ENCODE results near the gene SIAH1. TPM values are rescaled to one million over a fixed set of nuclear protein-coding genes. Genes with fewer than 3 reads are reported as not detected.

SIAH1 gene
- total RNA-seq, 5 donors from 2014 or later (not counting 1 experiment from before 2014, with no cell fraction given), result 13.8 to 41.1 (median 15.0) TPM

DNA sequence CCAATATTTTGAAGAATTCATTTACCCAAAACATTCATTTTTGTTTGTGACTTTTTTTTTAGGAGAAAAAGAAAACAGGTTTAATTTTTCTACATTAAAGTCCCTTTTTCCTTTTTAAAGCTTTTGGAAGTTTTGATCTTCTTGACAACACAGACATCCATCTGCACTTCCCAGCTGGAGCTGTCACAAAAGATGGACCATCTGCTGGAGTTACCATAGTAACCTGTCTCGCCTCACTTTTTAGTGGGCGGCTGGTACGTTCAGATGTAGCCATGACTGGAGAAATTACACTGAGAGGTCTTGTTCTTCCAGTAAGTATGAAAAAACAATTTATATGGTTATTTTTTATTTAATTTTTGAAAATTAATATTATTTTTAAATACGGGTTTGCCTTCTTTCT, 37.2 kb downstream of the SIAH1 start:
- Mint-ChIP-seq H3K27ac (peak overlapping the region in 1 of 2 donors; percentile 58), H3K9me3 (no peaks in the 10 kb centered on the region)
- POLR2A ChIA-PET, result interaction anchor here in 1 of 2 donors (0.6 kb wide), 1 partner anchor 1405 kb away, joined by 3 read pairs; no protein-coding TSS in a partner anchor

DNA sequence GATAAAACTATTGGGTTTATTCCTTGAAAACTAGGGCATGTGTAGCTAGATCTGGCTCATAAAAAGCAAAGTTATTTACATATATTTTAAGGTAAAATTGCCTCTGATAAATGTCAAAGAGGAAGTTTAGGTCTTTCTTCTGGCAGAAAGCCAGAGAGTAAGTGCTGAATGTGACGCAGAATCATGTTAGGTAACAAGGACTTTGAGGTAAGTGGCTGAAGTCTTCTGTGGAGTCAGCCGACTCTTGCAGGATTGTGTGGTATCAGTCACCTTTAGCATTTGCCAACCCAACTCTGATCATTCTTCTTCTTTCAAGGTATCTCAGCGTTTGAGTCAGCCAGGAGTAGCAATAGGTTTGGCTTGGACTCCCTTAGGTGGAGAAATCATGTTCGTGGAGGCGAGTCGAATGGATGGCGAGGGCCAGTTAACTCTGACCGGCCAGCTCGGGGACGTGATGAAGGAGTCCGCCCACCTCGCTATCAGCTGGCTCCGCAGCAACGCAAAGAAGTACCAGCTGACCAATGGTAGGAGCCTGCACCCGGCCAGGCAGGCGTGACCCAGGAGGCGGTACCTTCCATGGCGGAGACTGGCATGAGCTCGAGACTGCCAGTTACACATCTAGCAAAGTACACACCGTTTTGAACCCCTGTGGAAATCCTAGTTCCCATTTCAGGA, 37.9 kb downstream of the SIAH1 start:
- H3K36me3 Mint-ChIP-seq, result peaks cover 24% of the 10 kb centered on the region
- Histone ChIP-seq H3K36me3 (ENCODE audit: control insufficient read depth in 2 of 2, extremely low read depth in 1 of 2, insufficient read depth in 1 of 2, low read length in 1 of 2) (peaks cover 3 to 44% of the 10 kb centered on the region in 2 donors), H3K9me3 (no peaks in the 10 kb centered on the region), H3K27ac (ENCODE audit: low read length) (no peak overlapping the region), H3K4me3 (ENCODE audit: control insufficient read depth in 1 of 2, extremely low read depth in 1 of 2, low read length in 1 of 2) (no peak overlapping the region), H3K27me3 (replicated peaks in 1 of 2; ENCODE audit: control insufficient read depth in 2 of 2, extremely low read depth in 1 of 2, insufficient read depth in 2 of 2, low read length in 1 of 2) (no peaks in the 10 kb centered on the region), H3K4me1 (ENCODE audit: control insufficient read depth in 1 of 2, extremely low read depth in 1 of 2, insufficient read depth in 2 of 2, low read length in 2 of 2) (no peaks in the 10 kb centered on the region)
- H3K27ac Mint-ChIP-seq, result peak overlapping the region; percentile 59 to 82
- ATAC-seq (replicated peaks in 1 of 4), result peak in 1 of 4 experiments; percentile 73
- H3K9me3 Mint-ChIP-seq, result no peaks in the 10 kb centered on the region
- ChIA-PET CTCF (interaction anchor here in 1 of 2 donors (1.3 kb wide), 1 partner anchor 9 kb away, joined by 3 read pairs; no protein-coding TSS in a partner anchor), POLR2A (no interaction called here)
- H3K4me3 Mint-ChIP-seq, result no peak overlapping the region
- H3K27me3 Mint-ChIP-seq, result no peaks in the 10 kb centered on the region
- WGBS (ENCODE audit: insufficient coverage), result 96% methylated on average over 17 of the region's 20 CpGs
- peak in 7 of 35 experiments; percentile 5 to 42 (median 18) for DNase-seq
- H3K4me1 Mint-ChIP-seq, result peaks cover 0 to 13% (median 7%) of the 10 kb centered on the region in 3 donors

More for the DNA sequence above, 37.2 kb downstream of the SIAH1 start:
- peaks cover 22% of the 10 kb centered on the region for H3K36me3 Mint-ChIP-seq
- Histone ChIP-seq H3K9me3 (no peaks in the 10 kb centered on the region), H3K27ac (ENCODE audit: low read length) (no peak overlapping the region), H3K27me3 (replicated peaks in 1 of 2; ENCODE audit: control insufficient read depth in 2 of 2, extremely low read depth in 1 of 2, insufficient read depth in 2 of 2, low read length in 1 of 2) (no peaks in the 10 kb centered on the region), H3K4me1 (ENCODE audit: control insufficient read depth in 1 of 2, extremely low read depth in 1 of 2, insufficient read depth in 2 of 2, low read length in 2 of 2) (no peaks in the 10 kb centered on the region), H3K36me3 (ENCODE audit: control insufficient read depth in 2 of 2, extremely low read depth in 1 of 2, insufficient read depth in 1 of 2, low read length in 1 of 2) (peaks cover 3 to 41% of the 10 kb centered on the region in 2 donors), H3K4me3 (ENCODE audit: control insufficient read depth in 1 of 2, extremely low read depth in 1 of 2, low read length in 1 of 2) (no peak overlapping the region)
- no peaks in the 10 kb centered on the region for H3K27me3 Mint-ChIP-seq
- peaks cover 1 to 13% (median 7%) of the 10 kb centered on the region in 3 donors for H3K4me1 Mint-ChIP-seq
- DNase-seq, result no peak
- WGBS (ENCODE audit: insufficient coverage), result no CpG with 5 or more reads among the region's 4 CpGs
- CTCF ChIA-PET, result no interaction called here
- ATAC-seq (replicated peaks in 1 of 4), result no peak
- H3K4me3 Mint-ChIP-seq, result no peak overlapping the region

DNA sequence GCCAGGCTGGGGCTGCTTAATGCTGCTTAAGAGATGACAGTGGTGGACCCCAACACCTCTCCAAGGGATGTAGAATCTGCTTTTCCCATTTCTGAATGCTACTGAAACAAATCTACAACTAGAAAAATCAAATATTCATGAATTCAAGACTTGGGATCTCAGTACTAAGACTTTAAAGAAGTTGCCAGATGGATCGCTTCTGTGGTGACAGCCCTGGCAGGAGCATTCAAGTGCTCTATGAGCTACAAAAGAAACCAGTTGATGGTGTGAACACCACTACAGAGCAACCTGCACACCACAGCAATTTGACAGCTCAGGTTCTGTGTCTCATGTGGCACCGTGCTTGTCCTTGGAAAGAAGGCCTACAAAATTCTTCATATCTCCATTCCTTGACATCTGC, 42.6 kb downstream of the SIAH1 start:
- no peak overlapping the region for H3K27ac ChIP-seq (ENCODE audit: low read length)
- H3K36me3 ChIP-seq (ENCODE audit: control insufficient read depth in 2 of 2, extremely low read depth in 1 of 2, insufficient read depth in 1 of 2, low read length in 1 of 2), result peaks cover 3 to 20% of the 10 kb centered on the region in 2 donors
- ATAC-seq (replicated peaks in 1 of 4), result no peak
- no peaks in the 10 kb centered on the region for H3K27me3 ChIP-seq (replicated peaks in 1 of 2; ENCODE audit: control insufficient read depth in 2 of 2, extremely low read depth in 1 of 2, insufficient read depth in 2 of 2, low read length in 1 of 2)
- POLR2A ChIA-PET, result no interaction called here
- DNase-seq, result no peak
- Mint-ChIP-seq H3K27me3 (no peaks in the 10 kb centered on the region), H3K36me3 (peaks cover 35% of the 10 kb centered on the region), H3K27ac (peak overlapping the region; percentile 16 to 30), H3K9me3 (no peaks in the 10 kb centered on the region), H3K4me3 (no peak overlapping the region), H3K4me1 (peaks cover 7 to 16% (median 13%) of the 10 kb centered on the region in 3 donors)
- CTCF ChIA-PET, result no interaction called here
- H3K9me3 ChIP-seq, result no peaks in the 10 kb centered on the region
- no peaks in the 10 kb centered on the region for H3K4me1 ChIP-seq (ENCODE audit: control insufficient read depth in 1 of 2, extremely low read depth in 1 of 2, insufficient read depth in 2 of 2, low read length in 2 of 2)
- H3K4me3 ChIP-seq (ENCODE audit: control insufficient read depth in 1 of 2, extremely low read depth in 1 of 2, low read length in 1 of 2), result no peak overlapping the region
- 75% methylated on average over 2 of the region's 2 CpGs for WGBS (ENCODE audit: insufficient coverage)

DNA sequence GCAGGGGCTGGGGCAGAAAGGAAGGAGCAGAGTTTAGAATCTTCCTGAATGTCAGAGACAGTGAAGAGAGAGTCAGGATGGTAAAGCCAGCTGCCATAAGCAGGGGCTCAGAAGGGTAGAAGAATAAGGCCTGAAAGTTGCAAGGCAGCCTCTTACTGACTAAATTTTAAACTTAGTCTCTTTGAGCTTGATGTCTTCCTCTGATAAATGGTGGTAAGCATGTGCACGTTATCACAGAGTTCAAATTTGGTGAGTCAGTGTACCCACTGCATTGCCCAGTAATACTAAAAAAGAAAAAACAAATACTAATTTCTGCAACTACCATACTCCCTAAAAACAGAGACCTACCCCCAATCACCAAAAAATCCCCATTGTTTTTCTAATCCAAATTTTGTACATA, 45.2 kb downstream of the SIAH1 start:
- no peaks in the 10 kb centered on the region for H3K9me3 ChIP-seq
- no peak overlapping the region for H3K27ac ChIP-seq (ENCODE audit: low read length)
- Mint-ChIP-seq H3K27me3 (no peaks in the 10 kb centered on the region), H3K4me3 (no peak overlapping the region), H3K4me1 (peaks cover 0 to 23% (median 1%) of the 10 kb centered on the region in 3 donors), H3K9me3 (no peaks in the 10 kb centered on the region), H3K36me3 (peaks cover 56% of the 10 kb centered on the region), H3K27ac (peak overlapping the region; percentile 4 to 50)
- ChIA-PET POLR2A (no interaction called here), CTCF (interaction anchor here in 1 of 2 donors (1.0 kb wide), 1 partner anchor 13 kb away, joined by 3 read pairs; no protein-coding TSS in a partner anchor)
- peaks cover 6 to 37% of the 10 kb centered on the region in 2 donors for H3K36me3 ChIP-seq (ENCODE audit: control insufficient read depth in 2 of 2, extremely low read depth in 1 of 2, insufficient read depth in 1 of 2, low read length in 1 of 2)
- DNase-seq (no peak), ATAC-seq (replicated peaks in 1 of 4) (no peak)
- no peaks in the 10 kb centered on the region for H3K27me3 ChIP-seq (replicated peaks in 1 of 2; ENCODE audit: control insufficient read depth in 2 of 2, extremely low read depth in 1 of 2, insufficient read depth in 2 of 2, low read length in 1 of 2)
- no peak overlapping the region for H3K4me3 ChIP-seq (ENCODE audit: control insufficient read depth in 1 of 2, extremely low read depth in 1 of 2, low read length in 1 of 2)
- no peaks in the 10 kb centered on the region for H3K4me1 ChIP-seq (ENCODE audit: control insufficient read depth in 1 of 2, extremely low read depth in 1 of 2, insufficient read depth in 2 of 2, low read length in 2 of 2)
- WGBS (ENCODE audit: insufficient coverage), result no CpG with 5 or more reads among the region's 1 CpG

DNA sequence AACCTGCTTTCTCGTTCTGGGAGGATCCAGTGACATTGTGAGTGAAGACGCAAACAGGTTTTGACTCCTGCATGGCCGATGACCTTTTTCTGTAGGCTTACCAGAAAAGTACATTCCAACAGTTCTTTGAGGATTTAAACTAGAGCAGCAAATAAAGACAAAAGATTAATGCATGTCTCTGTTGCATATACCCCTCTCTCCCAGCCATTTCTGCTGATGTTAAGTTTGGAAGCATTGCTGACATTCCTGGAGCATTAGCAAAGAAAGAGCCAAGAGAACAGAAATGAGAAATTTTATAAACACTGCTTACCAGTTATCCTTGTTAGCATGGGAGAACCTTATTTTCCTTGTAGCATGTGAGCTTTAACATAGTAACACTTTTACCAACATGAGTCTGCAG, 49.3 kb downstream of the SIAH1 start:
- ATAC-seq (replicated peaks in 1 of 4) (no peak), DNase-seq (no peak)
- Histone ChIP-seq H3K27ac (ENCODE audit: low read length) (no peak overlapping the region), H3K4me3 (ENCODE audit: control insufficient read depth in 1 of 2, extremely low read depth in 1 of 2, low read length in 1 of 2) (no peak overlapping the region), H3K4me1 (ENCODE audit: control insufficient read depth in 1 of 2, extremely low read depth in 1 of 2, insufficient read depth in 2 of 2, low read length in 2 of 2) (no peaks in the 10 kb centered on the region), H3K36me3 (ENCODE audit: control insufficient read depth in 2 of 2, extremely low read depth in 1 of 2, insufficient read depth in 1 of 2, low read length in 1 of 2) (peaks cover 6 to 42% of the 10 kb centered on the region in 2 donors), H3K9me3 (no peaks in the 10 kb centered on the region), H3K27me3 (replicated peaks in 1 of 2; ENCODE audit: control insufficient read depth in 2 of 2, extremely low read depth in 1 of 2, insufficient read depth in 2 of 2, low read length in 1 of 2) (no peaks in the 10 kb centered on the region)
- WGBS (ENCODE audit: insufficient coverage), result no CpG with 5 or more reads among the region's 3 CpGs
- Mint-ChIP-seq H3K36me3 (peaks cover 61% of the 10 kb centered on the region), H3K4me1 (peaks cover 3 to 22% (median 3%) of the 10 kb centered on the region in 3 donors), H3K27ac (peak overlapping the region in 1 of 2 donors; percentile 34), H3K27me3 (no peaks in the 10 kb centered on the region), H3K9me3 (no peaks in the 10 kb centered on the region), H3K4me3 (no peak overlapping the region)
- POLR2A ChIA-PET, result interaction anchor here in 1 of 2 donors (0.6 kb wide), 1 partner anchor 17 kb away, joined by 3 read pairs; no protein-coding TSS in a partner anchor
- CTCF ChIA-PET, result no interaction called here

DNA sequence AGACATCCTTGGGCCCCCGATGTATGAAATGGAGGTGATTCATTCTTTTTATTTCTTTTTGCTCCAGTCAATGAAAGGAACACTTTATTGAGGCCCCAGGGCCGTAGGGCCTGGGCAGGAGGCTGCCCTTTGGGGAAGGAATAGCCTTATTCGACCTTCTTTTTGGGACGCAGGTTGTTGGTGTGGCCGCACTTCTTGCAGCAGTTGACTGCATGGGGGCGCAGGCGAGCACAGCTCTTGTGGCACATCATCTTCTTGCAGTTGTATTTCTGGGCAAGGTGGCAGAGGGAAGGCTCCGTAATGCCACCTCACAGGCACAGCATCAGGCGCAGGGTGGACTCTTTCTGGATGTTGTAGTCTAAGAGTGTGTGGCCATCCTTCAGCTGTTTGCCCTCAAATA, 50.9 kb downstream of the SIAH1 start:
- ATAC-seq (replicated peaks in 1 of 4) (no peak), DNase-seq (no peak)
- Histone ChIP-seq H3K9me3 (no peaks in the 10 kb centered on the region), H3K27me3 (replicated peaks in 1 of 2; ENCODE audit: control insufficient read depth in 2 of 2, extremely low read depth in 1 of 2, insufficient read depth in 2 of 2, low read length in 1 of 2) (no peaks in the 10 kb centered on the region), H3K36me3 (ENCODE audit: control insufficient read depth in 2 of 2, extremely low read depth in 1 of 2, insufficient read depth in 1 of 2, low read length in 1 of 2) (peaks cover 6 to 42% of the 10 kb centered on the region in 2 donors), H3K27ac (ENCODE audit: low read length) (no peak overlapping the region), H3K4me3 (ENCODE audit: control insufficient read depth in 1 of 2, extremely low read depth in 1 of 2, low read length in 1 of 2) (no peak overlapping the region), H3K4me1 (ENCODE audit: control insufficient read depth in 1 of 2, extremely low read depth in 1 of 2, insufficient read depth in 2 of 2, low read length in 2 of 2) (no peaks in the 10 kb centered on the region)
- POLR2A ChIA-PET, result interaction anchor here in 1 of 2 donors (0.5 kb wide), 1 partner anchor 155 kb away, joined by 3 read pairs; no protein-coding TSS in a partner anchor
- peaks cover 56% of the 10 kb centered on the region for H3K36me3 Mint-ChIP-seq
- no peak overlapping the region for H3K4me3 Mint-ChIP-seq
- CTCF ChIA-PET, result no interaction called here
- no peak overlapping the region for H3K27ac Mint-ChIP-seq
- H3K27me3 Mint-ChIP-seq, result no peaks in the 10 kb centered on the region
- peaks cover 16 to 26% (median 19%) of the 10 kb centered on the region in 3 donors for H3K4me1 Mint-ChIP-seq
- no peaks in the 10 kb centered on the region for H3K9me3 Mint-ChIP-seq
- WGBS (ENCODE audit: insufficient coverage), result 98% methylated on average over 8 of the region's 9 CpGs

Measured in T-cell (primary cell).